Natural killer cell (primary cell): ENCODE results near the gene ESYT3. TPM values are rescaled to one million over a fixed set of nuclear protein-coding genes. Genes with fewer than 3 reads are reported as not detected.

Experiments
- ATAC-seq, 3 donors: fragments of 150-1000 bp in 2 of 3; fragments of 200-7000 bp in 1 of 3; cut with Tn5 transposase; 1 replicate in 1 of 3; 2 replicates in 2 of 3; pipeline ENCODE4 v1.10.0; 2021; ENCODE audit warnings: mild to moderate bottlenecking in 2 of 3, moderate library complexity in 2 of 3
- DNase-seq, 2 donors: peaks; one replicate each; pipeline versions ENCODE4 v3.0.0 to v3.0.0-alpha.2; 2013 to 2021; ENCODE audit warnings: mixed read lengths in 1 of 2
- H3K27ac ChIP-seq: one replicate; pipeline ENCODE4 v1.5.1; 2013; ENCODE audit warnings: mild to moderate bottlenecking, low read length
- H3K27me3 ChIP-seq: one replicate; pipeline ENCODE4 v1.6.1; 2013; ENCODE audit warnings: low read length; ENCODE audit not compliant: control insufficient read depth, insufficient read depth
- H3K36me3 ChIP-seq: one replicate; pipeline ENCODE4 v1.6.1; 2013; ENCODE audit warnings: low read length; ENCODE audit not compliant: control insufficient read depth, insufficient read depth
- H3K4me1 ChIP-seq: one replicate; pipeline ENCODE4 v1.6.1; 2013; ENCODE audit warnings: low read length; ENCODE audit not compliant: control insufficient read depth, insufficient read depth
- H3K4me3 ChIP-seq: one replicate; pipeline ENCODE4 v1.5.1; 2013; ENCODE audit warnings: low read length
- H3K9me3 ChIP-seq: one replicate; pipeline ENCODE4 v1.6.1; 2013; ENCODE audit warnings: low read length; ENCODE audit not compliant: control insufficient read depth, insufficient read depth
- H3K27ac Mint-ChIP-seq, 2 donors: one replicate each; pipeline ENCODE4 v1.8.0; 2022; ENCODE audit warnings: mild to moderate bottlenecking in 2 of 2, mixed read lengths in 2 of 2, moderate library complexity in 1 of 2
- H3K27me3 Mint-ChIP-seq, 2 donors: one replicate each; pipeline ENCODE4 v1.8.0; 2022; ENCODE audit warnings: low read depth in 2 of 2, mixed read lengths in 2 of 2
- H3K36me3 Mint-ChIP-seq: one replicate; pipeline ENCODE4 v1.8.0; 2022; ENCODE audit warnings: mixed read lengths
- H3K4me1 Mint-ChIP-seq, 2 donors: one replicate each; pipeline ENCODE4 v1.8.0; 2022; ENCODE audit warnings: mixed read lengths in 2 of 2
- H3K4me3 Mint-ChIP-seq: one replicate; pipeline ENCODE4 v1.8.0; 2022; ENCODE audit warnings: mild to moderate bottlenecking, moderate library complexity, mixed read lengths
- H3K9me3 Mint-ChIP-seq, 2 donors: one replicate each; pipeline ENCODE4 v1.8.0; 2022; ENCODE audit warnings: mixed read lengths in 2 of 2
- WGBS: methylation state at CpG from one replicate; pipeline ENCODE4 v1.1.7; 2013; ENCODE audit warnings: missing lambda C conversion rate; ENCODE audit not compliant: insufficient coverage; 5-methylcytosine and 5-hydroxymethylcytosine counted together
- intact Hi-C: fragments of 100-400 bp; cut with micrococcal nuclease; formaldehyde crosslinking; loops from one replicate; pipeline ENCODE4 v1.14.2; 2022
- total RNA-seq, 4 donors: library from RNA; stranded (reverse); fragments of 120-200 nt in 1 of 4; gene quantifications; one replicate each; pipeline versions ENCODE4 v1.2.3 to v1.2.4, GENCODE V29; 2013 to 2022
- TF ChIP-seq, protein P1 (sequence below): fragments of 200-600 bp; IDR thresholded peaks from one replicate; pipeline ENCODE4 v1.8.0; 2022; ENCODE audit warnings: antibody characterized with exemption

ESYT3 gene
- total RNA-seq, 3 donors from 2014 or later (not counting 1 experiment from before 2014, with no cell fraction given), result not detected

DNA sequence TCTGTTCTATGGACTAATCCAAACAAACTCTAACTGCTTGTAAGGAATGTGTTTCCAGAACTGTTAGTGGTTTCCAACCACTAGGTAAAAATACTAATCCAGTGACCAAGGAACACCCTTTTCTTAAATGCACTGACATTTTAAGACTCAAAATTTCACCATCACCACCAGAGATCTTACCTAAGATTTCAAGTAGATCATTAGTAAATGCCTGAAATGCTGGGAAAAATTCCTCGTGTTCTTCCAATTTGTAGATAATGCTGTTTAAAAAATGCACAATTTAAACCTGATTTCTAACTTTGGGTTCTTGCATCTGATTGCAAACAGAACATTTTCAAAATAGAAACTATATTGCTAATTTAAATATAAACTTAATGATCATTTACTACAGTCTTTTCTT, 63.4 kb downstream of the ESYT3 start:
- H3K36me3 Mint-ChIP-seq, result peaks cover 9% of the 10 kb centered on the region
- no peak for DNase-seq
- H3K27me3 ChIP-seq, result no peaks in the 10 kb centered on the region
- no peak overlapping the region for H3K27ac Mint-ChIP-seq
- no peaks in the 10 kb centered on the region for H3K4me1 ChIP-seq
- H3K4me3 Mint-ChIP-seq, result no peak overlapping the region
- TF ChIP-seq, protein P1, sequence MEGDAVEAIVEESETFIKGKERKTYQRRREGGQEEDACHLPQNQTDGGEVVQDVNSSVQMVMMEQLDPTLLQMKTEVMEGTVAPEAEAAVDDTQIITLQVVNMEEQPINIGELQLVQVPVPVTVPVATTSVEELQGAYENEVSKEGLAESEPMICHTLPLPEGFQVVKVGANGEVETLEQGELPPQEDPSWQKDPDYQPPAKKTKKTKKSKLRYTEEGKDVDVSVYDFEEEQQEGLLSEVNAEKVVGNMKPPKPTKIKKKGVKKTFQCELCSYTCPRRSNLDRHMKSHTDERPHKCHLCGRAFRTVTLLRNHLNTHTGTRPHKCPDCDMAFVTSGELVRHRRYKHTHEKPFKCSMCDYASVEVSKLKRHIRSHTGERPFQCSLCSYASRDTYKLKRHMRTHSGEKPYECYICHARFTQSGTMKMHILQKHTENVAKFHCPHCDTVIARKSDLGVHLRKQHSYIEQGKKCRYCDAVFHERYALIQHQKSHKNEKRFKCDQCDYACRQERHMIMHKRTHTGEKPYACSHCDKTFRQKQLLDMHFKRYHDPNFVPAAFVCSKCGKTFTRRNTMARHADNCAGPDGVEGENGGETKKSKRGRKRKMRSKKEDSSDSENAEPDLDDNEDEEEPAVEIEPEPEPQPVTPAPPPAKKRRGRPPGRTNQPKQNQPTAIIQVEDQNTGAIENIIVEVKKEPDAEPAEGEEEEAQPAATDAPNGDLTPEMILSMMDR, result no peak
- 100% methylated on average over 1 of the region's 1 CpG for WGBS
- ATAC-seq, result no peak
- intact Hi-C loops, result no loop called here
- H3K9me3 ChIP-seq, result no peaks in the 10 kb centered on the region
- no peaks in the 10 kb centered on the region for H3K27me3 Mint-ChIP-seq
- H3K4me1 Mint-ChIP-seq, result no peaks in the 10 kb centered on the region
- H3K9me3 Mint-ChIP-seq, result no peaks in the 10 kb centered on the region
- H3K4me3 ChIP-seq, result no peak overlapping the region
- H3K36me3 ChIP-seq, result peaks cover 10% of the 10 kb centered on the region
- H3K27ac ChIP-seq, result no peak overlapping the region

GRCh38 chr3:138498991-138499390, 64.6 kb downstream of the ESYT3 start:
- peaks cover 3% of the 10 kb centered on the region for H3K36me3 Mint-ChIP-seq
- Histone ChIP-seq H3K27me3 (no peaks in the 10 kb centered on the region), H3K27ac (no peak overlapping the region), H3K9me3 (no peaks in the 10 kb centered on the region), H3K4me1 (no peaks in the 10 kb centered on the region), H3K36me3 (peaks cover 10% of the 10 kb centered on the region), H3K4me3 (no peak overlapping the region)
- no peaks in the 10 kb centered on the region for H3K4me1 Mint-ChIP-seq
- no peak for DNase-seq
- TF ChIP-seq, protein P1, result no peak
- no peak for ATAC-seq
- H3K4me3 Mint-ChIP-seq, result no peak overlapping the region
- intact Hi-C loops, result no loop called here
- no peak overlapping the region for H3K27ac Mint-ChIP-seq
- no peaks in the 10 kb centered on the region for H3K9me3 Mint-ChIP-seq
- no peaks in the 10 kb centered on the region for H3K27me3 Mint-ChIP-seq

- DNase-seq (no peak), ATAC-seq (no peak)
- intact Hi-C loops, result no loop called here
- Mint-ChIP-seq H3K9me3 (no peaks in the 10 kb centered on the region), H3K4me3 (no peak overlapping the region), H3K36me3 (no peaks in the 10 kb centered on the region), H3K27ac (no peak overlapping the region), H3K4me1 (no peaks in the 10 kb centered on the region), H3K27me3 (no peaks in the 10 kb centered on the region)
- TF ChIP-seq, protein P1, result no peak
- H3K36me3 ChIP-seq, result no peaks in the 10 kb centered on the region
- no peaks in the 10 kb centered on the region for H3K27me3 ChIP-seq
- no peaks in the 10 kb centered on the region for H3K4me1 ChIP-seq
- no peak overlapping the region for H3K4me3 ChIP-seq
- H3K9me3 ChIP-seq, result no peaks in the 10 kb centered on the region
- WGBS, result 77% methylated on average over 3 of the region's 3 CpGs
- H3K27ac ChIP-seq, result no peak overlapping the region
These were observed 73.1 kb downstream of the ESYT3 start for GRCh38 chr3:138507524-138507923.

DNA sequence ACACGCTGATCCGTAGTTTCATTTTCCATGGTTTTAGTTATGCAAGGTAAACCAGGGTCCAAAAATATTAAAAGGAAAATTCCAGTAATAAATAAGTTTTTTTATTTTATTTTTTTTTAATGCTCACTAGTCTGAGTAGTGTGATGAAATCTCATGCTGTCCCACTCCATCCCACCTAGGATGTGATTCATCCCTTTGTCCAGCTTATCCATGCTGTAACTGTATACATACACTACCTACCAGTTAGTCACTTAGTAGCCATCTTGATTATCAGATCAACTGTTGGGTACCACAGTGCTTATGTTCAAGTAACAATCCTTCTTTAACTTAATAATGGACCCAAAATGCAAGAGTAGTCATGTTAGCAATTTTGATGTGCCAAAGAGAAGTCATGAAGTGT, 75.2 kb downstream of the ESYT3 start:
- H3K36me3 ChIP-seq, result no peaks in the 10 kb centered on the region
- H3K4me1 Mint-ChIP-seq, result no peaks in the 10 kb centered on the region
- no peak for ATAC-seq
- H3K4me3 ChIP-seq, result no peak overlapping the region
- no peaks in the 10 kb centered on the region for H3K27me3 ChIP-seq
- DNase-seq, result no peak
- H3K9me3 Mint-ChIP-seq, result no peaks in the 10 kb centered on the region
- H3K4me3 Mint-ChIP-seq, result no peak overlapping the region
- H3K27me3 Mint-ChIP-seq, result no peaks in the 10 kb centered on the region
- H3K4me1 ChIP-seq, result no peaks in the 10 kb centered on the region
- no peak overlapping the region for H3K27ac ChIP-seq
- intact Hi-C loops, result no loop called here
- no peaks in the 10 kb centered on the region for H3K36me3 Mint-ChIP-seq
- no peaks in the 10 kb centered on the region for H3K9me3 ChIP-seq
- H3K27ac Mint-ChIP-seq, result no peak overlapping the region
- TF ChIP-seq, protein P1, result no peak
- 100% methylated on average over 2 of the region's 2 CpGs for WGBS
